ENCODE measurements around the gene AP2S1.
"Not testable (repeated sequence)": the region's sequence is repeated elsewhere in the genome, so short reads cannot be mapped to it uniquely, and the experiment has no call there.

Gene AP2S1

GRCh38 chr19:46867170-46867569 is 16.5 kb upstream of the AP2S1 start:
- DNase-seq (ENCODE audit: low spot score), result no peak

GRCh38 chr19:46866407-46867136 is 15.9 kb upstream of the AP2S1 start:
- DNase-seq (ENCODE audit: low spot score), result no peak

- DNase-seq (ENCODE audit: low spot score), result peak; percentile 86
Observed at GRCh38 chr19:46863818-46864629, 13.4 kb upstream of the AP2S1 start.

- DNase-seq (ENCODE audit: low spot score), result no peak
Observed at GRCh38 chr19:46862974-46863632, 12.5 kb upstream of the AP2S1 start.

GRCh38 chr19:46862503-46862834 is 11.8 kb upstream of the AP2S1 start:
- DNase-seq (ENCODE audit: low spot score), result no peak

GRCh38 chr19:46861691-46862502 is 11.3 kb upstream of the AP2S1 start:
- peak; percentile 59 for DNase-seq (ENCODE audit: low spot score)

GRCh38 chr19:46860846-46861690 is 10.4 kb upstream of the AP2S1 start, which contains the start of gene ARHGAP35:
ARHGAP35 (plus strand) TSS chr19:46860997; CDS start chr19:46918676, 57,679 bp downstream.
- DNase-seq (ENCODE audit: low spot score), result no peak

GRCh38 chr19:46860125-46860845 is 9.6 kb upstream of the AP2S1 start:
- peak; percentile 97 for DNase-seq (ENCODE audit: low spot score)

- peak; percentile 83 for DNase-seq (ENCODE audit: low spot score)
Observed at GRCh38 chr19:46859637-46860124, 9.0 kb upstream of the AP2S1 start.

GRCh38 chr19:46856062-46857022 is 5.7 kb upstream of the AP2S1 start:
- DNase-seq (ENCODE audit: low spot score), result peak; percentile 94

GRCh38 chr19:46854698-46855097 is 4.1 kb upstream of the AP2S1 start:
- DNase-seq (ENCODE audit: low spot score), result not testable (repeated sequence)

- DNase-seq (ENCODE audit: low spot score), result no peak
Observed at GRCh38 chr19:46852830-46853229, 2.2 kb upstream of the AP2S1 start.

- DNase-seq (ENCODE audit: low spot score), result peak; percentile 57
Observed at GRCh38 chr19:46849610-46850009, 1.0 kb downstream of the AP2S1 start.

- DNase-seq (ENCODE audit: low spot score), result no peak
Observed at GRCh38 chr19:46848389-46848788, 2.3 kb downstream of the AP2S1 start.

GRCh38 chr19:46847528-46847927 is 3.1 kb downstream of the AP2S1 start:
- DNase-seq (ENCODE audit: low spot score), result no peak

- DNase-seq (ENCODE audit: low spot score), result no peak
Observed at GRCh38 chr19:46845959-46846459, 4.6 kb downstream of the AP2S1 start.

- DNase-seq (ENCODE audit: low spot score), result no peak
Observed at GRCh38 chr19:46844067-46844489, 6.6 kb downstream of the AP2S1 start.

GRCh38 chr19:46842791-46843190 is 7.9 kb downstream of the AP2S1 start:
- DNase-seq (ENCODE audit: low spot score), result no peak
